Activated naive CD4-positive, alpha-beta T cell treated with anti-CD3 and anti-CD28 coated beads for 36 hours (primary cell): ENCODE results near the gene CKM. TPM values are rescaled to one million over a fixed set of nuclear protein-coding genes. Genes with fewer than 3 reads are reported as not detected.

ENCODE experiments used
- CTCF ChIA-PET: fragments of 350-600 bp; sonication (Branson Sonifier 250); formaldehyde crosslinking; loops from one replicate; lab custom pipeline; 2021; ENCODE audit warnings: antibody characterized with exemption; lab: Charles Lee
- DNase-seq: peaks from one replicate; pipeline ENCODE4 v3.0.0-alpha.2; 2020
- H3K27ac Mint-ChIP-seq: one replicate; pipeline ENCODE4 v1.8.0; 2021; ENCODE audit warnings: mild to moderate bottlenecking, mixed read lengths
- H3K27me3 Mint-ChIP-seq: one replicate; pipeline ENCODE4 v1.8.0; 2021; ENCODE audit warnings: low read depth, mixed read lengths
- H3K36me3 Mint-ChIP-seq: one replicate; pipeline ENCODE4 v1.8.0; 2021; ENCODE audit warnings: low read depth, mixed read lengths
- H3K4me1 Mint-ChIP-seq: one replicate; pipeline ENCODE4 v1.8.0; 2021; ENCODE audit warnings: low read depth, mixed read lengths
- H3K4me3 Mint-ChIP-seq: one replicate; pipeline ENCODE4 v1.8.0; 2021; ENCODE audit warnings: mild to moderate bottlenecking, moderate library complexity, mixed read lengths
- H3K9me3 Mint-ChIP-seq: one replicate; pipeline ENCODE4 v1.8.0; 2021; ENCODE audit warnings: mixed read lengths
- intact Hi-C: fragments of 100-400 bp; cut with micrococcal nuclease; formaldehyde crosslinking; loops from one replicate; pipeline ENCODE4 v1.15.1; 2023
- total RNA-seq, 2 experiments: library from RNA; stranded (reverse); gene quantifications; one replicate each; pipeline ENCODE4 v1.2.3, GENCODE V29; 2021

The CKM gene
- not detected for total RNA-seq

GRCh38 chr19:45322744-45323281 is at the start of gene CKM:
TSS of gene CKM (minus strand) at chr19:45322875. CDS start at chr19:45319713, 3,162 bp downstream.
- intact Hi-C loops, result no loop called here
- H3K36me3 Mint-ChIP-seq, result no peaks in the 10 kb centered on the region
- H3K4me1 Mint-ChIP-seq, result no peaks in the 10 kb centered on the region
- H3K4me3 Mint-ChIP-seq, result no peak within 1 kb of the TSS
- H3K27me3 Mint-ChIP-seq, result peaks cover 31% of the 10 kb centered on the region
- DNase-seq, result no peak
- H3K27ac Mint-ChIP-seq, result no peak within 1 kb of the TSS
- CTCF ChIA-PET, result no interaction called here
- H3K9me3 Mint-ChIP-seq, result no peaks in the 10 kb centered on the region

- intact Hi-C loops, result loop anchor here (1.0 kb wide), 5 partner anchors 32 to 214 kb away; partner anchors contain the start of genes BLOC1S3, OPA3, PPP1R13L and TRAPPC6A
- no peaks in the 10 kb centered on the region for H3K36me3 Mint-ChIP-seq
- peak within 1 kb of the TSS; percentile 91 for H3K27ac Mint-ChIP-seq
- peaks cover 5% of the 10 kb centered on the region for H3K4me1 Mint-ChIP-seq
- CTCF ChIA-PET, result interaction anchor here (0.6 to 1.0 kb wide), 3 partner anchors 32 to 309 kb away, joined by 3 to 5 read pairs (median 3); no protein-coding TSS in a partner anchor
- no peaks in the 10 kb centered on the region for H3K27me3 Mint-ChIP-seq
- H3K9me3 Mint-ChIP-seq, result no peaks in the 10 kb centered on the region
- peak within 1 kb of the TSS; percentile 93 for H3K4me3 Mint-ChIP-seq
- peak; percentile 100 for DNase-seq
These were observed 47.9 kb upstream of the CKM start, which contains the start of gene ERCC2 for GRCh38 chr19:45370410-45371204. TSS of gene ERCC2 (minus strand) at chr19:45370573. CDS start at chr19:45370540, 33 bp downstream.

- no peaks in the 10 kb centered on the region for H3K27me3 Mint-ChIP-seq
- no peak for DNase-seq
- CTCF ChIA-PET, result interaction anchor here (0.6 kb wide), 1 partner anchor 66 kb away, joined by 3 read pairs; no protein-coding TSS in a partner anchor
These were observed 46.2 kb upstream of the CKM start for GRCh38 chr19:45368737-45369340.

GRCh38 chr19:45368127-45368526 is 45.5 kb upstream of the CKM start:
- intact Hi-C loops, result no loop called here
- Mint-ChIP-seq H3K27me3 (no peaks in the 10 kb centered on the region), H3K9me3 (no peaks in the 10 kb centered on the region), H3K4me1 (peaks cover 5% of the 10 kb centered on the region), H3K4me3 (no peak overlapping the region), H3K27ac (no peak overlapping the region), H3K36me3 (peaks cover 1% of the 10 kb centered on the region)
- no peak for DNase-seq
- CTCF ChIA-PET, result no interaction called here

More at GRCh38 chr19:45368737-45369340, 46.2 kb upstream of the CKM start:
- Mint-ChIP-seq H3K4me3 (peak overlapping the region; percentile 53), H3K27ac (no peak overlapping the region), H3K4me1 (peaks cover 5% of the 10 kb centered on the region), H3K9me3 (no peaks in the 10 kb centered on the region), H3K36me3 (no peaks in the 10 kb centered on the region)
- intact Hi-C loops, result no loop called here

GRCh38 chr19:45364696-45365095 is 42.0 kb upstream of the CKM start:
- CTCF ChIA-PET, result no interaction called here
- no peak overlapping the region for H3K27ac Mint-ChIP-seq
- DNase-seq, result no peak
- H3K4me3 Mint-ChIP-seq, result no peak overlapping the region
- H3K9me3 Mint-ChIP-seq, result no peaks in the 10 kb centered on the region
- H3K4me1 Mint-ChIP-seq, result peaks cover 3% of the 10 kb centered on the region
- peaks cover 5% of the 10 kb centered on the region for H3K36me3 Mint-ChIP-seq
- intact Hi-C loops, result no loop called here
- H3K27me3 Mint-ChIP-seq, result no peaks in the 10 kb centered on the region

GRCh38 chr19:45363861-45364459 is 41.3 kb upstream of the CKM start:
- DNase-seq, result no peak
- Mint-ChIP-seq H3K9me3 (no peaks in the 10 kb centered on the region), H3K4me3 (no peak overlapping the region), H3K27ac (no peak overlapping the region), H3K27me3 (no peaks in the 10 kb centered on the region), H3K36me3 (peaks cover 6% of the 10 kb centered on the region), H3K4me1 (peaks cover 1% of the 10 kb centered on the region)
- intact Hi-C loops, result no loop called here
- CTCF ChIA-PET, result no interaction called here

GRCh38 chr19:45362291-45362690 is 39.6 kb upstream of the CKM start:
- Mint-ChIP-seq H3K36me3 (peaks cover 8% of the 10 kb centered on the region), H3K4me3 (no peak overlapping the region), H3K9me3 (no peaks in the 10 kb centered on the region), H3K27ac (no peak overlapping the region), H3K4me1 (no peaks in the 10 kb centered on the region), H3K27me3 (no peaks in the 10 kb centered on the region)
- intact Hi-C loops, result no loop called here
- DNase-seq, result no peak
- CTCF ChIA-PET, result no interaction called here

- H3K27me3 Mint-ChIP-seq, result no peaks in the 10 kb centered on the region
- H3K9me3 Mint-ChIP-seq, result no peaks in the 10 kb centered on the region
- H3K36me3 Mint-ChIP-seq, result peaks cover 11% of the 10 kb centered on the region
- H3K27ac Mint-ChIP-seq, result no peak overlapping the region
- CTCF ChIA-PET, result no interaction called here
- intact Hi-C loops, result no loop called here
- H3K4me3 Mint-ChIP-seq, result no peak overlapping the region
- DNase-seq, result no peak
- H3K4me1 Mint-ChIP-seq, result no peaks in the 10 kb centered on the region
These were observed 38.9 kb upstream of the CKM start for GRCh38 chr19:45361608-45362007.

- Mint-ChIP-seq H3K4me3 (no peak overlapping the region), H3K27ac (peak overlapping the region; percentile 31), H3K4me1 (no peaks in the 10 kb centered on the region), H3K27me3 (no peaks in the 10 kb centered on the region), H3K36me3 (peaks cover 20% of the 10 kb centered on the region), H3K9me3 (no peaks in the 10 kb centered on the region)
- CTCF ChIA-PET, result no interaction called here
- DNase-seq, result no peak
- intact Hi-C loops, result no loop called here
These were observed 35.6 kb upstream of the CKM start for GRCh38 chr19:45358213-45358792.

- no peaks in the 10 kb centered on the region for H3K9me3 Mint-ChIP-seq
- H3K4me1 Mint-ChIP-seq, result no peaks in the 10 kb centered on the region
- H3K4me3 Mint-ChIP-seq, result no peak overlapping the region
- no peak for DNase-seq
- no peak overlapping the region for H3K27ac Mint-ChIP-seq
- intact Hi-C loops, result no loop called here
- no peaks in the 10 kb centered on the region for H3K27me3 Mint-ChIP-seq
- peaks cover 18% of the 10 kb centered on the region for H3K36me3 Mint-ChIP-seq
- CTCF ChIA-PET, result no interaction called here
These were observed 34.7 kb upstream of the CKM start for GRCh38 chr19:45357445-45357783.

GRCh38 chr19:45356760-45357444 is 34.2 kb upstream of the CKM start:
- Mint-ChIP-seq H3K4me3 (no peak overlapping the region), H3K4me1 (no peaks in the 10 kb centered on the region), H3K9me3 (no peaks in the 10 kb centered on the region), H3K27ac (no peak overlapping the region), H3K36me3 (peaks cover 18% of the 10 kb centered on the region), H3K27me3 (no peaks in the 10 kb centered on the region)
- CTCF ChIA-PET, result no interaction called here
- no peak for DNase-seq
- intact Hi-C loops, result no loop called here

- H3K27ac Mint-ChIP-seq, result no peak overlapping the region
- no peaks in the 10 kb centered on the region for H3K9me3 Mint-ChIP-seq
- CTCF ChIA-PET, result no interaction called here
- no peaks in the 10 kb centered on the region for H3K27me3 Mint-ChIP-seq
- H3K4me1 Mint-ChIP-seq, result no peaks in the 10 kb centered on the region
- intact Hi-C loops, result no loop called here
- peaks cover 16% of the 10 kb centered on the region for H3K36me3 Mint-ChIP-seq
- H3K4me3 Mint-ChIP-seq, result no peak overlapping the region
- DNase-seq, result no peak
These were observed 33.2 kb upstream of the CKM start for GRCh38 chr19:45355910-45356309.
